DOHH2 (cell line): ENCODE measurements around the gene NIN.

Experiments
- H3F3A ChIP-seq: fragments of 200-600 bp; sonication (generic), shearing (Covaris generic); 2 replicates; pipeline ENCODE4 v1.6.0; 2016; ENCODE audit warnings: antibody characterized with exemption, mild to moderate bottlenecking; ENCODE audit not compliant: control insufficient read depth, insufficient read depth
- H3K27ac ChIP-seq: fragments of 200-600 bp; sonication (generic); 2 replicates; pipeline ENCODE4 v1.5.1; 2014; ENCODE audit warnings: low read depth, mild to moderate bottlenecking, low read length, moderate library complexity
- H3K27me3 ChIP-seq: fragments of 200-600 bp; sonication (generic); 2 replicates; pipeline ENCODE4 v1.6.1; 2014; ENCODE audit warnings: mild to moderate bottlenecking, low read length, mixed read lengths; ENCODE audit not compliant: control insufficient read depth
- H3K36me3 ChIP-seq: fragments of 200-600 bp; sonication (generic); 2 replicates; pipeline ENCODE4 v1.6.1; 2014; ENCODE audit warnings: mild to moderate bottlenecking, low read length, moderate library complexity, mixed read lengths; ENCODE audit not compliant: control insufficient read depth
- H3K4me1 ChIP-seq: fragments of 200-600 bp; sonication (generic); 2 replicates; pipeline ENCODE4 v1.6.1; 2014; ENCODE audit warnings: mild to moderate bottlenecking, low read length, mixed read lengths; ENCODE audit not compliant: control insufficient read depth
- H3K4me2 ChIP-seq: fragments of 200-600 bp; sonication (generic); 2 replicates; pipeline ENCODE4 v1.6.0; 2014; ENCODE audit warnings: mild to moderate bottlenecking, low read length, moderate library complexity
- H3K4me3 ChIP-seq: fragments of 200-600 bp; sonication (generic); 2 replicates; pipeline ENCODE4 v1.5.1; 2014; ENCODE audit warnings: mild to moderate bottlenecking, low read length, mixed read lengths
- H3K79me2 ChIP-seq: fragments of 200-600 bp; sonication (generic); 2 replicates; pipeline ENCODE4 v1.6.1; 2014; ENCODE audit warnings: mild to moderate bottlenecking, low read length, mixed read lengths; ENCODE audit not compliant: control insufficient read depth
- H3K9me2 ChIP-seq: fragments of 200-600 bp; sonication (generic); replicated peaks from 2 replicates; pipeline ENCODE4 v1.6.1; 2014; ENCODE audit warnings: mild to moderate bottlenecking, low read length, mixed read lengths; ENCODE audit not compliant: control insufficient read depth
- H3K9me3 ChIP-seq: fragments of 200-600 bp; sonication (generic); 2 replicates; pipeline ENCODE4 v1.6.1; 2014; ENCODE audit warnings: antibody characterized with exemption, low read length, mixed read lengths; ENCODE audit not compliant: control insufficient read depth, insufficient read depth
- H4K20me1 ChIP-seq: fragments of 200-600 bp; sonication (generic); 2 replicates; pipeline ENCODE4 v1.6.0; 2014; ENCODE audit warnings: low read depth, mild to moderate bottlenecking, antibody characterized with exemption, low read length, moderate library complexity; ENCODE audit not compliant: control insufficient read depth, insufficient read depth
- CTCF ChIP-seq: fragments of 200-600 bp; sonication (generic); IDR thresholded peaks from one replicate; pipeline ENCODE4 v1.5.1; 2014; ENCODE audit warnings: antibody characterized with exemption, mild to moderate bottlenecking, low read depth, low read length; ENCODE audit not compliant: poor library complexity, severe bottlenecking
- EZH2phosphoT487 ChIP-seq: fragments of 200-600 bp; sonication (generic); IDR thresholded peaks from 2 replicates; pipeline ENCODE4 v1.6.1; 2017; ENCODE audit warnings: borderline replicate concordance, mild to moderate bottlenecking, antibody characterized with exemption, low read length, moderate library complexity, mixed read lengths

NIN gene

GRCh38 chr14:50670196-50670865 is 160.6 kb downstream of the NIN start:
- peaks cover 41% of the 10 kb centered on the region for H3K4me1 ChIP-seq
- peaks cover 9% of the 10 kb centered on the region; the same call in 1 of the 2 replicates for H3F3A ChIP-seq
- peaks cover 4% of the 10 kb centered on the region; the same call in 1 of the 2 replicates for H3K36me3 ChIP-seq
- no peaks in the 10 kb centered on the region for H3K9me3 ChIP-seq
- no peaks in the 10 kb centered on the region for H3K27me3 ChIP-seq
- no peak overlapping the region for H3K4me3 ChIP-seq
- H4K20me1 ChIP-seq, result no peaks in the 10 kb centered on the region
- no peak overlapping the region for H3K27ac ChIP-seq
- peaks cover 27% of the 10 kb centered on the region for H3K79me2 ChIP-seq
- TF ChIP-seq EZH2phosphoT487 (no peak), CTCF (no peak)
- no peak overlapping the region for H3K4me2 ChIP-seq
- no peaks in the 10 kb centered on the region for H3K9me2 ChIP-seq
